Epithelial cell of esophagus (primary cell): ENCODE measurements around the gene ELMOD3.
"Not testable (repeated sequence)": the region's sequence is repeated elsewhere in the genome, so short reads cannot be mapped to it uniquely, and the experiment has no call there.

Experiments
- DNase-seq: peaks from one replicate; pipeline ENCODE4 v3.0.0; 2010; ENCODE audit warnings: low read depth
- H3K4me3 ChIP-seq: 2 replicates; pipeline ENCODE4 v1.5.1; 2011; ENCODE audit warnings: mild to moderate bottlenecking, low read length, control low read depth
- TF ChIP-seq, protein P1 (sequence below): IDR thresholded peaks from 2 replicates; pipeline ENCODE4 v1.5.1; 2011; ENCODE audit warnings: low read depth, mild to moderate bottlenecking, low read length, control low read depth, inconsistent platforms; ENCODE audit not compliant: insufficient read depth; ENCODE audit errors: missing control alignments

The ELMOD3 gene

DNA sequence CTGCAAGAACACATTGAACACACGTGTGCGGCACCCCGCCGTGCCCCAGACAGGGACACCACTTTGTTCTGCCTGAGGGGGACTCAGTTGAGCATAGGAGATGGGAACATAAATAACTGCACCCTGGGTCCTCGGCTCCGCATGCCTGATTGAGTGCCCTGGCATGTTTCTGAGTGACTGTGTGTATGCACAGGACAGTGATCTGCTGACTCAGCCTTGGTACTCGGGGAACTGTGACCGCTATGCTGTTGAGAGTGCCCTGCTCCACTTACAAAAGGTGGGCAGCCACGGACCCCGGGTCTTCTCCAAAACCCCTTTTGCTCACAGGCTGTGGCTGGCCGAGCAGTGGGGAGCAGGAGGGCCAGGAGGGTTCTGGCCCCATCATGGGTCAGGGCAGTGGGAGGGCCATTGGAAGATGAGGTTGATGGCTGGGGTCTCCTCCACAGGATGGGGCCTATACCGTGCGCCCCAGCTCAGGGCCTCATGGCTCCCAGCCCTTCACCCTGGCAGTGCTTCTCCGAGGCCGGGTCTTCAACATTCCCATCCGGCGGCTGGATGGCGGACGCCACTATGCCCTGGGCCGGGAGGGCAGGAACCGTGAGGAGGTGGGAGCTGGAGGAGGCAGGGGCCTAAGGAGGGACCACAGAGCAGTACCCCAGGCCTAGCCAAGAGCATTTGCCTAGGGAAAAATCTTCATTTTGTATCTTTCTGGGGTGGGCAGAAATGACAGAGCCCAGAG is 80.8 kb downstream of the ELMOD3 start:
- no peak overlapping the region for H3K4me3 ChIP-seq
- TF ChIP-seq, protein P1, sequence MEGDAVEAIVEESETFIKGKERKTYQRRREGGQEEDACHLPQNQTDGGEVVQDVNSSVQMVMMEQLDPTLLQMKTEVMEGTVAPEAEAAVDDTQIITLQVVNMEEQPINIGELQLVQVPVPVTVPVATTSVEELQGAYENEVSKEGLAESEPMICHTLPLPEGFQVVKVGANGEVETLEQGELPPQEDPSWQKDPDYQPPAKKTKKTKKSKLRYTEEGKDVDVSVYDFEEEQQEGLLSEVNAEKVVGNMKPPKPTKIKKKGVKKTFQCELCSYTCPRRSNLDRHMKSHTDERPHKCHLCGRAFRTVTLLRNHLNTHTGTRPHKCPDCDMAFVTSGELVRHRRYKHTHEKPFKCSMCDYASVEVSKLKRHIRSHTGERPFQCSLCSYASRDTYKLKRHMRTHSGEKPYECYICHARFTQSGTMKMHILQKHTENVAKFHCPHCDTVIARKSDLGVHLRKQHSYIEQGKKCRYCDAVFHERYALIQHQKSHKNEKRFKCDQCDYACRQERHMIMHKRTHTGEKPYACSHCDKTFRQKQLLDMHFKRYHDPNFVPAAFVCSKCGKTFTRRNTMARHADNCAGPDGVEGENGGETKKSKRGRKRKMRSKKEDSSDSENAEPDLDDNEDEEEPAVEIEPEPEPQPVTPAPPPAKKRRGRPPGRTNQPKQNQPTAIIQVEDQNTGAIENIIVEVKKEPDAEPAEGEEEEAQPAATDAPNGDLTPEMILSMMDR, result no peak
- no peak for DNase-seq

DNA sequence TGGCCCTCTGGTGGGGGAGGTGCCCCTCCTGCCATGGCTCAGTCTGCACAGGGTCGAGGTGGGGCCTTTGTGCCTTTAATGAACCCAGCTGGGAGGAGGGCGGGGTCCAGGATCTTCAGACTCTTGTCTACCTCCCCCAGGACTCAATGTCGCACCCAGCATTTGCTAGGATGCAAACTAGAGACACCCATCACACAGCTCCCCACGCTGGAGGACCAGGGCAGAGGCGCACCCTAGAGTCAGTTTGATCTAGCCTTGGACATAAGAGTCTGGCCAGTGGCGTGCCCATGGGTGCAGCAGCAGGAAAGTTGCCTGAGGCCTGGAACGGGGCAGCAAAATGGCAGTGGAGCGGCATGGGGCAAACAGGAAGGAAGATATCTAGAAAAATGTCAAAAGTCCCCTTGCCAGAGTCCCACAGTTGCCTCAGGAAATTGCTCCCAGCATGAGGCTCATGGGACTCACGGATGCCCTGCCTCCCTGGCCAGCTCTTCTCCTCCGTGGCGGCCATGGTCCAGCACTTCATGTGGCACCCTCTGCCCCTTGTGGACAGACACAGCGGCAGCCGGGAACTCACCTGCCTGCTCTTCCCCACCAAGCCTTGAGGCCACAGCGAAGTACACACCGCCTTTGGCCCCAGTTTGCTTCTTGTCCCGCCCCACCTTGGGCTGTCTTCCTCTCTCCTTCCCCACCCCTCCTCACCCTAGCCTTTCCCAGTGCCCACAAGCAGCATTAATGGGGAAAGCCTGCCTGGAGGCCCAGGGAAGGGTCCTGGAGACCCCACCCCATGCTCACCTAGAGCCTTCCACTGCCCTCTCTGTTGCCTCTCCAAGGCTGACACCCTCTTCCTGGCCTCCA is 81.6 kb downstream of the ELMOD3 start:
- DNase-seq, result no peak
- TF ChIP-seq, protein P1, result no peak
- H3K4me3 ChIP-seq, result no peak overlapping the region

DNA sequence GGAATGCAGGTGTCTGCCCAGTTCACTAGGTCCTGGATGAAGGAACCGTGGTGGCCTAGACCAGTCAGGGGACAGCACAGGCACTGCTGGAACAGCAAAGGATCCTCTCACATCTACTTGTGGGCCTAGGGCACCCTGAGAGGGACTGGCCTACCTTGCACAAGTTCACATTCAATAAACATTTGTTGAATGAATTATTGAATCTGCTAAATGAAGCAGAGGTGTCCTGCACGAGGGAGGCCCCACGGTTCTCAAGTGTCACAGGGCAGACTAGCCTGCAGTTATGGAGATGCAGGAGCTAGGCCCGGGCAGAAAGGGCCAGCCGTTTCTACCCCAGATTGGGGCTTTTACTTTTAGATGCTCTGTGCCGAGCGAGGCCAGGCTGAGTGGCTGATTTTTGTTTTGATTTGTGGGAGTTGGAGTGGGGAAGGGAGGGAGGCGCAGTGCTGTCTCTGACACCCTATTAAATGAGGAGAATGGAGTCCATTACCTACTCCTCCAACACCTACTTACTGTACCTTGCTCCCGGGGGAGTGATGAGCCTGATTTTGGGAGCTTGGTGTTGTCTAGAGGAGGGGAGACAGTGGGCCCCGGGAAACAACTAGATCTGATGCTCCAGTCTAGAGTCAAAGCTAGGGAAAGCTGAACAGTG is 82.4 kb downstream of the ELMOD3 start:
- no peak for DNase-seq
- no peak overlapping the region for H3K4me3 ChIP-seq
- TF ChIP-seq, protein P1, result no peak

DNA sequence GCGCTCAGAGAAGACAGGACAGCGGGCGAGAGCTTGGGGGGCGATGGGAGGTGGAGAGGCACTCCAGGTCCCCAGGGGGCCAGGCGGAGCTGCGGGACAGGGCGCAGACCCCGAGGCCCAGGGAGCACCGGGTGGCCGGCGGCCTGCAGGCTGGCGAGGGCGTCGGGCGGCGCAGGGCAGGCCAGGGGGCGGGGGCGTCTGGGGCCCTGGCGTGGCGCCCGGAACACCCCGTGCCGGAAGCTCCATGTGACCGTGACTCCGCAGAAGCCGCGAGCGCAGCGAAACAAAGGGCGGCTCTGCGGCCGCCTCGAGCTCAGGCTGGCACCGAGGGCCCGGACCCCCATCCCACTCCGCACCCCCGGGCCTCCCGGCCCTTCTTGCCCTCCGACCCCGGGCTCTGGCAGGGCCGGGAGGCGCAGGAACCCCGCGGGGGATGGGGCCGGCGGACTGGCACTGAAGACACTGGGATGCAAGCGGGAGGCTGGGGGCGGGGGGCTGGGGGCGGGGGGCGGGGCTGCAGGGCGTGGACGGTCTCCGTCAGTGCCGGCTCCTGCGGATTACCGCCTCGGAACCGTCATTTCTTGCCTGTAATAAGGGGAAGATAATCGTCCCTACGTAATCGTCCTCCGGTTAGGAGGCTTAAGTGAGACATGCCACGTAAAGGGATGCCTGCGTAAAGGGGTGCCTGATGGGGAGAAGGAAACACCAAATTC is 83.1 kb downstream of the ELMOD3 start:
- DNase-seq, result peak; percentile 58
- peak overlapping the region; percentile 31 for H3K4me3 ChIP-seq

DNA sequence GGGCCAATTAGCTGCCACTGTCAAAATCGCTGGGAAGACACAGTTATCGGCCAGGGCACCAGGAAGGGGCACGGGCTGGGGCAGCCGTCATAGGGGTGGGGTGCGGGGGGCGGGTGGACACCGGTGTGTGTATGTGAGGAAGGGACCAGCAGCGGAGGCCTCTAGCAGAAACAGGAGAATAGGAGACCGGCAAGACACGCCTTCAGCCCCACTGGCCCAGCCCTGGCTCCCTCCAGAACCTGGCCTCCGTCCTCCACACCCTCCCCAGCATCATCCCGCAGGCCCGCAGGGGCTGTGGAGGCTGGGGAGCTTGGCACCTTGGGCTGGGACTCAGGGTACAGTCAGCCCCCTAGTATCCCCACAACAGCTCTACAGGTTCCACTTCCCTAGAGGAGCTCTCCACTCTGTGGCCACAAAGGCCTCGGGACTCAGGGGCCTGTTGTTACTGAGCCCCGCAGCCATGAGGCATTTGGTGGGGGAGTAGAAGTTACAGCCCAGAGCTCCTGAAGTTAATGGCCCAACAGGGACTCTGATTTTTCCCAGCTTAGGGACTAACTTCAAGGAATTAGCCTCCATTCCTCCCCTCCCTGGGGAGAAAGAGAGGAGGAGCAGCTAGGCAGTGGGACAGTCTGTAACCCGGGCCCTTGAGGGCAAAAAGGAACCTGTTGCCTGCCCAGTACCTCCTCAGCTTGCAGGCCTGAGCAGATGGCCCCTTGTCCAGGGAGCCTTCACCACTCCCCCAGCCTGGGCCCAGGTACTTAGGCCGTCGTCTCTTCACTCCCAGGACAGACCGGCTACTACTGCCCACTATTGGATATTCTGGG is 83.8 kb downstream of the ELMOD3 start:
- TF ChIP-seq, protein P1, result no peak
- DNase-seq, result no peak
- H3K4me3 ChIP-seq, result peak overlapping the region; percentile 31

More for the DNA sequence above, 83.1 kb downstream of the ELMOD3 start:
- TF ChIP-seq, protein P1, result no peak

DNA sequence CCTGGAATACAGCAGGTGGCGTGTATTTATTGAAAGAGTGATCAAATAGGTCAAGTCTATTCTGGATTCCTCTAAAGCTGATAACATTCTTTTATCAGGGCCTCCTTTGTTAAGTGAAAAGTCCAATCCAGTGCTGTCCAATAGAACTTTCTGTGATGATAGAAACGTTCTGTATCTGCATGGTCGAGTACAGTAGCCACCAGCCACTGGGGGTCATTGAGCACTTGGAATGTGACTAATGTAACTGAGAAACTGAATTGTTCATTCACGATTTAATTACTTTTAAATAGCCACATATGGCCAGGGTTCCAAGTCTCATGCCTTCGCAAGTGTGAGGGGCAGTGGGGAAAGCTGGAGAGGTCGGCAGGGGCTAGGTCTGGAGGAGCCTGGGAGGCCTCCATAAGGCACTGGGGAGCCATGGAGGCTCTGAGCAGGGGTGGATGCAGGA is 84.5 kb downstream of the ELMOD3 start:
- TF ChIP-seq, protein P1, result no peak
- no peak for DNase-seq
- no peak overlapping the region for H3K4me3 ChIP-seq

DNA sequence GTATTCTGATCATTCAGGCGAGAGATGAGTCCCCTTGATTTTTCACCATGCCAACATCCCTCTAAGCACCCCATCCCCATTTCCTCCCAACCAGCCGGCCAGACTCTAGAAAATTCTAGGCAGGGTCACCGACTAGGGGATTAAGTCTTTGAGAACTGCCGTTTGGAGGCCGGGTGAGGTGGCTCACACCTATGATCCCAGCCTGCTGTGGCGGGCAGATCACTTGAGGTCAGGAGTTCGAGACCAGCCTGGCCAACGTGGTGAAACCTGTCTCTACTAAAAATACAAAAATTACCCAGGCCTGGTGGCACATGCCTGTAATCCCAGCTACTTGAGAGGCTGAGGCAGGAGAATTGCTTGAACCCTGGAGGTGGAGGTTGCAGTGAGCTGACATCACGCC is 85.0 kb downstream of the ELMOD3 start:
- DNase-seq, H3K4me3 ChIP-seq: not testable (repeated sequence)
